Hindlimb muscle (tissue), 1 donor: ENCODE data around the gene SLX4IP. TPM values are rescaled to one million over a fixed set of nuclear protein-coding genes. Genes with fewer than 3 reads are reported as not detected.

Source experiments
- DNase-seq: peaks from one replicate; pipeline ENCODE4 v3.0.0-alpha.2; 2013
- polyA plus RNA-seq: library from polyadenylated mRNA; unstranded; fragments of 120-200 nt; gene quantifications from one replicate; pipeline ENCODE4 v1.2.1, GENCODE V29; 2013; ENCODE audit not compliant: insufficient read length

SLX4IP gene
- polyA plus RNA-seq, 1 donor = 4.9 TPM

GRCh38 chr20:10653599-10654249 lies 218.6 kb downstream of the SLX4IP start:
- DNase-seq = no peak

- DNase-seq = no peak
Measured at GRCh38 chr20:10654250-10654610, 219.1 kb downstream of the SLX4IP start.

- no peak for DNase-seq
Measured at GRCh38 chr20:10654630-10655029, 219.5 kb downstream of the SLX4IP start.

- no peak for DNase-seq
Measured at GRCh38 chr20:10655720-10656669, 220.9 kb downstream of the SLX4IP start.

GRCh38 chr20:10657453-10657852 lies 222.3 kb downstream of the SLX4IP start:
- DNase-seq = no peak

GRCh38 chr20:10658051-10658823 lies 223.1 kb downstream of the SLX4IP start:
- DNase-seq = no peak

GRCh38 chr20:10658876-10659632 lies 223.9 kb downstream of the SLX4IP start:
- DNase-seq = no peak

GRCh38 chr20:10659651-10660601 lies 224.8 kb downstream of the SLX4IP start:
- no peak for DNase-seq

GRCh38 chr20:10660661-10661060 lies 225.6 kb downstream of the SLX4IP start:
- DNase-seq = no peak

- no peak for DNase-seq
Measured at GRCh38 chr20:10661261-10661660, 226.2 kb downstream of the SLX4IP start.

- DNase-seq = no peak
Measured at GRCh38 chr20:10662151-10662550, 227.0 kb downstream of the SLX4IP start.

- DNase-seq = no peak
Measured at GRCh38 chr20:10662661-10663458, 227.8 kb downstream of the SLX4IP start.

GRCh38 chr20:10663756-10664155 lies 228.7 kb downstream of the SLX4IP start:
- DNase-seq = no peak

GRCh38 chr20:10665027-10665561 lies 230.0 kb downstream of the SLX4IP start:
- no peak for DNase-seq

GRCh38 chr20:10665791-10666190 lies 230.7 kb downstream of the SLX4IP start:
- DNase-seq = no peak

- DNase-seq = no peak
Measured at GRCh38 chr20:10666221-10667076, 231.3 kb downstream of the SLX4IP start.

- no peak for DNase-seq
Measured at GRCh38 chr20:10667077-10667401, 231.9 kb downstream of the SLX4IP start.

- DNase-seq = no peak
Measured at GRCh38 chr20:10667560-10668167, 232.6 kb downstream of the SLX4IP start.
